ENCODE data around the gene BMPER.
"Not testable (repeated sequence)": the region's sequence is repeated elsewhere in the genome, so short reads cannot be mapped to it uniquely, and the experiment has no call there.

The BMPER gene

GRCh38 chr7:34145603-34146002, 240.3 kb downstream of the BMPER start:
- no peak for DNase-seq

- DNase-seq = no peak
These were observed 248.4 kb downstream of the BMPER start for GRCh38 chr7:34153656-34154270.

GRCh38 chr7:34155220-34155908, 250.0 kb downstream of the BMPER start:
- no peak for DNase-seq

- no peak for DNase-seq
These were observed 251.0 kb downstream of the BMPER start for GRCh38 chr7:34156336-34156735.

GRCh38 chr7:34157137-34157536, 251.8 kb downstream of the BMPER start:
- no peak for DNase-seq

GRCh38 chr7:34158368-34159153, 253.2 kb downstream of the BMPER start:
- DNase-seq = no peak

- DNase-seq = no peak
These were observed 255.0 kb downstream of the BMPER start for GRCh38 chr7:34160261-34160752.

- DNase-seq = no peak
These were observed 256.8 kb downstream of the BMPER start for GRCh38 chr7:34162027-34162565.

GRCh38 chr7:34162677-34163076, 257.3 kb downstream of the BMPER start:
- DNase-seq = no peak

GRCh38 chr7:34163956-34164355, 258.6 kb downstream of the BMPER start:
- DNase-seq = no peak

- DNase-seq = no peak
These were observed 260.1 kb downstream of the BMPER start for GRCh38 chr7:34165466-34165865.

GRCh38 chr7:34165927-34166550, 260.7 kb downstream of the BMPER start:
- DNase-seq = no peak

GRCh38 chr7:34168013-34168412, 262.7 kb downstream of the BMPER start:
- no peak for DNase-seq

GRCh38 chr7:34174688-34175616, 269.6 kb downstream of the BMPER start:
- DNase-seq = not testable (repeated sequence)

- no peak for DNase-seq
These were observed 270.5 kb downstream of the BMPER start for GRCh38 chr7:34175837-34176236.

- DNase-seq = no peak
These were observed 272.1 kb downstream of the BMPER start for GRCh38 chr7:34177476-34177875.

- no peak for DNase-seq
These were observed 276.1 kb downstream of the BMPER start for GRCh38 chr7:34181271-34181958.

- no peak for DNase-seq
These were observed 279.1 kb downstream of the BMPER start for GRCh38 chr7:34184466-34184865.

GRCh38 chr7:34187798-34188307, 282.5 kb downstream of the BMPER start:
- no peak for DNase-seq

GRCh38 chr7:34189031-34189430, 283.7 kb downstream of the BMPER start:
- DNase-seq = no peak

GRCh38 chr7:34190299-34190698, 285.0 kb downstream of the BMPER start:
- no peak for DNase-seq
